GM18520 (cell line): Measurements from ENCODE around the gene ABCA5.

ENCODE experiments used
- ATAC-seq: cut with Tn5 transposase; IDR thresholded peaks from one replicate; pipeline ENCODE4 v1.9.1; 2021; ENCODE audit not compliant: unreplicated experiment

Gene ABCA5

DNA sequence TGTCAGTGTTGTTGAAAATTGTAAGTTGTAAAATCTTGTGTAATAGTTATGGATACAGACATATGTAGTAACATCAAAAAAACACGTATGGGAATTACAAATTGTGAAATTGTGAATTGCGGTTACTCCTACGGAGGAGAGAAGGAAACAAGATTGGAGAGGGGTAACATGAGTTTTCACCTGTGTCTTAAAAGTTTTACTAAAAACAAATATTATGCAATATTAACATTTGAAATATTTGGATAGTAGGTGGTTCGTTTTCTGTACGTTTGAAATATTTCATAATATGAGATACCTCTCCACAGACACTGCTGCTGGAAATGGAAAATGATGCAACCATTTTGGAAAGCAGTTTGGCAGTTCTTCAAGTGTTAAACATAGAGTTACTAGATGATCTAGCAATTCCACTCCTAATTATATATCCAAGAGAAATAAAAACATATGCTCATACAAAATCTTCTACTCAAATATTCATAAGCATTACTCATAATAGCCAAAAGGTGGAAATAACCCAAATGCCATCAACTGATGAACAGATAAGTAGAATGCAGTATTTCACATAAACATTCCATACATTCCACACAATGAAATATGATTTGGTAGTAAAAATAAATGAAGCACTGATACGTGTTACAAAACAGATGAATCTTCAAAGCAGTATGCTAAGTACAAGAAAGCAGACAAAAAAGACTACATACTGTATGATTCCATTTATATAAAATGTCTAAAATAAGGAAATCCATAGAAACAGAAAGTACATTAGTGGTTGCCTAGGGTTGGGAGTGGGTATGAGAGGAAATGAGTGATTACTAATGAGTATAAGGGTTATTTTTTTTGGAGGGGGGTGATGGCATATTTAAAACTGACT, 57.6 kb downstream of the ABCA5 start:
- no peak for ATAC-seq

DNA sequence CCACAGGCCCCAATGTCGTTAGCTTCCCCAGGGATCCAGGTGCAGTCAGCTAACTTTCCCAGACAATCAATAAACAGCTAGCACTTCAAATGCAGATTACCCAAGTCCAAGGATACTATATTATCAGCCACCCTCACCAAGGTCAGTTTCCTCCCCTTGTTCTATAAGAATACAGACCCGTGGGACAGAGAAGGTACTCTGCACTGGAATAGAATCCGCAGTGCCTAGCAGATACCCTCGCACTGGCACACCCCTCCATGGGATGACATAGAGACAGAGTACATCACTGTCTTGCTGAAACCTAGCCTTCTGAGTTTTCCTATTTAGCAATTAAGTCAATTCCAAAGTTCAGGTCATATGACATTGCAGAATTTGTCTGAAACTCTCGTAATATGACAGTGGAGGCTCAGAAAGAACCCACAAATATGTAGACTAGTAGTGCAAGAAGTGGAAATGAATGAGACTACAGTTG, 58.4 kb downstream of the ABCA5 start:
- no peak for ATAC-seq

DNA sequence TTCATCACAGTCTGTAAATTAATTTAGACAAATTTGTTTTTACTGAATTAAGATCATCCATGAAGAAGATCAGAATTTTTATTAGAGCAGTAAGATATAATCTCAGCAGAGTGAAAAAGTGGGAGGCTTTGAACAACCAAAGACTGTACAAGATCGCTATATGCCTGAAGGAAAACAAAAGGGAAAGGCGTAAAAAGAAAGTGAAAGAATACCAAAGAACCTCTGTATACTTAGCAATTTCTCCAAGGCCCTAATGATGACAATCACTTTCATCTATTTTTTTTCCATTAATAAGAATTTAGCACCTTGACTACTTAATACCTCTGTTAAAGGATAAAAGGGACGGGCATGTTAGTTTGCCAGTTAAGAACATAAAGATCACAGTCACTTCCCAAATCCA, 59.7 kb downstream of the ABCA5 start:
- ATAC-seq, result no peak

DNA sequence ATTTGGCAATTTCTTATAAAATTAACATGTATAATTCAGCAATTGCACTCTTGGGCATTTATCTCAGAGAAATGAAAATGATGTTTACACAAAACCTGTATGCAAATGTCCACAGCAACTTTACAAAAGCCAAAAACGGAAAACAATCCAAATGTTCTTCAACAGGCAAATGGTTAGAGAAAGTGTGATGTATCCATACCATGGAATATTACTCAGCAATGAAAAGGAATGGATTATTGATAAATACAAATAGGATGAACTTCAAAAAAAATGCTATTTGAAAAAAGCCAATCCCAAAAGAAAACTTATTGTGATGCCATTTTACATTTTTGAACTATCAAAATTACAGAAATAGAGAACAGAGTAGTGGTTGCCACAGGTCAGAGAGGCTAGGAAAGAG, 61.1 kb downstream of the ABCA5 start:
- ATAC-seq, result no peak

DNA sequence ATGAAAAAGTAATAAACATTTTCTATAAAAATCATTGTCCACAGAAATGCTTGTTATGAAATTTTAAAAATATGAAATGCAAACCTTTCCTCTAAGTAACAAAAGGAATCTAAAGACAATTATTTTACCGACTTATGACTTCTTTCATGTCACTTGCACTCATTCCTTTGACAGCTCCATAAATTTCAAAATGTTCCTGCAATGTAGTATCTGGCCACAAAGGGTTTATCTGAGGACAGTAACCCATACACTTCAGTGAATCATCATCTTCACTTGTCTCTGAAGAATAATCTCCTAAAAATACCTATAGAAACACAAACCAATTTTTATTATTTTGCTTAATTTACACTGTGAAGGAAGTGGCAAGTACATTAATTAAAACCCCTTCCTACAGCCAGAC, 72.7 kb downstream of the ABCA5 start:
- ATAC-seq, result no peak

DNA sequence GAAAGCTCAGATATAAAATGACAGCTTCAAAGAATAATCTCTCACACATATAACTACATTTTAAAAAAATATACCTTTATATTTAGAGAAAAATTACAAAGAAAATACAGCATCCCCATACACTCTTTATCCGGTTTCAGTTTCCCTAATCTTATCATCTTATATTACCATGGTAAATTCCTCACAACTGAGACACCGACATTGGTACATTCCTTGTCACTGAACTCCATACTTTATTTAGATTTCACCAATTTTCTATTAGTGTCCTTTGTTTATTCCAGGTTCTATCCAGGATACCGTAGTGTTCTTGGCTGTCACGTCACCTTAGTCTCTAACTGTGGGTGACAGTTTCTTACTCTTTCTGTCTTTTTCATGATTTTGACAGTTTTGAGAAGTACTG, 76.3 kb downstream of the ABCA5 start:
- no peak for ATAC-seq

DNA sequence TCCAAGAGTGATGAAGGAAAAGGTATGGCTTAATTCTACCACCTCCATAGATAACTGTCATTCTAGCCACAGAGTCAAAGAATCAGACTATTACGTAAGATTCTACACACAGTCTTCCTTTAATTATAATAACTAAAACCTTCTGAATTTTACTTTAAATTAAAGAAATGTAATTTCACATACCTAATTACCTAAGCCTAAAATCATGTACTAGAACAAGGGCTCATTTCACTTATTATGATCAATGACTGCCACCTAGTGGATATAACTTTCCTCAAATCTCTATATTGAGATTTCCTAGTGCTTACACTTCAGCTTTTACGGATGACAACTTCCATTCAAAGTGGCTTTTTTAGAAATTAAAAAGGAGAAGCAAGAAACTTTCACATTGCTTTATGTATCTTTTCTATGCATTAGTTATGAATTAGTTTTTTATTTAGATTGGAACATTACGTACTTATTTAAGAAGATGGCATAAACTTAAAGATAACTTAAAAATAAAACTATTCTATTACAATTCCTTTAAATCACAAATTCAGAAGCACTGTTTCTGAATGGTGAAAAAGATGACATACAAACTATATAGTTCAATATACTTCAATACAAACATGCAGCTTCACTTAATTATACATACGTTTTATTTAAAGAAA, 80.1 kb downstream of the ABCA5 start:
- peak; percentile 40 for ATAC-seq

DNA sequence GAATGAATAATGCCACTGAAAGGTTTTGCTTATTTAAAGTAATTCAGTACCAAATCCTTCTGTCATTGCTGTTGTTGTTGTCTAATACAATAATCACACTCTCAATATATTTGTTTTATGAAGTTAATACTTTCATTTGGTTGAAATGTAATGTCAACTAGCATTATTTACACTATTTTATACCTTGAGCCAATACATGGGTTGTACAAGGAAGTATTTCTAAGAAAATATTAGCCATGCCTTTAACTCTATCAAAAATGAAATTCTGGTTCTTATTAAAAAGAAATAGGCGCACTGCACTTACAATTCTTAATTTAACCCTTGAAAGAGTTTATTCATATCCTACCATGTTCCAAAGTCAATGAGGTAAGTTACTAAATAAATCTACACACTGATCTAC, 80.7 kb downstream of the ABCA5 start:
- no peak for ATAC-seq

DNA sequence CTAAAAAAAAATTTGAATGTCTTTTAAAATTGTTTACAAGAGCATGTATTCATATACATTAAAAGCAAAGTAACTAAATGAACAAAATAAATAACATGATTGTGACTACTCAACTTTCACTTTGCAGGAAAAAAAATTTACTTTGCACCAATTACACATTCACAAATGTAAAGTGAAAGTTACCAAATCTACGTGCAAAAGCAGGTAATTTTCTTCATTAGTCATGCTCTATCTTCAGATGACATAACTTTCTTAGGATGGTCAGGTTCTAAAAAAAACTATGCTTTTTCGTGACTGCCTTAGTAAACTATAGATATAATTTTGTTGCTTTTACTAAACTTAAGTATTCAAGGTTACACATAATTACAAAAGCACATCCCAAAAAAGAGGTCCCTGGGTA, 81.3 kb downstream of the ABCA5 start:
- no peak for ATAC-seq

DNA sequence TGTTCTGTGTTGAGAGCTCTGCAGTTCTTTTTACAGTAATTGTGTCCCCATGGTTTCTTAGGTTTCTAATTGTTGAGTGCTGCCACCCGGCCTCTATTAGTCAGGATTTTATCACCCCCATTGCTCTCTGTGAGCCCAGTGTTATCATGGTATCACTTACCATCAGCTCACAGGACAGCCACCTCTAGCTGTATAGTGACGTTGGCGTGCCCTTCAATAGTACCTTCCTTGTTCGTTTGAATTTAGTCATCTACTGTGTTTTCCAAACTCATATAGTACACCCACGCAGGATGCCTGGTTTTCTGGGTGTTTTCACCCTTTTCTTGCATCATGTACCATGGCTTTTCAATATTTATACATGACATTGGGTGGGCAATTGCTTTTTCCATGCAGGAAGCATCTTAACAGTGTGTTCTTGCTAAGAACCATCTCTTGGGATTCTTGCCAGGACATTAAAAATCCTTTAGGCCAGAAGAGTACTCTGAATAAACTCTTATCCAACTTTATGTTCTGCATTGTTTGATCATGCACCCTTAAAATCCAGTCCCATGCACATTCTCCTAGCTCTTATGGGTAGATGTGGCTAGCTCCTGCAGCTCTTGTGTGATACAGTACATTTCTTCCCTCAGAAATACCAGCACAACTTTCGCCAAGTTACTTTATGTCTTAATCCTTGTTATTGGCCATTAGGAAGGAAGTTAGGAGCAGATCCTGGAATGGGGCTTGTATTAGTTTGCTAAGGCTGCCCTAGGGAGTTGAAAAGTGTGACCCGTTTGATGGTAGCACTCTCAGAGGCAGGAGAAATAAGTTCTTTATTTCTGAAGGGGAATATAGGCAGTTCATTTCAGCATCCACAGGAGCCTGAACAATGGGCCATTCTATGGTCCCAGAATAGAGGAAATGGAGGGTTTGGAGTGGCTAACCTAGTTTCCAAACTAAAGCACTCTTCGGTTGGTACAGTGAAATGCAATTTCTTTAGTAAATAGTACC, 87.0 kb downstream of the ABCA5 start:
- no peak for ATAC-seq

DNA sequence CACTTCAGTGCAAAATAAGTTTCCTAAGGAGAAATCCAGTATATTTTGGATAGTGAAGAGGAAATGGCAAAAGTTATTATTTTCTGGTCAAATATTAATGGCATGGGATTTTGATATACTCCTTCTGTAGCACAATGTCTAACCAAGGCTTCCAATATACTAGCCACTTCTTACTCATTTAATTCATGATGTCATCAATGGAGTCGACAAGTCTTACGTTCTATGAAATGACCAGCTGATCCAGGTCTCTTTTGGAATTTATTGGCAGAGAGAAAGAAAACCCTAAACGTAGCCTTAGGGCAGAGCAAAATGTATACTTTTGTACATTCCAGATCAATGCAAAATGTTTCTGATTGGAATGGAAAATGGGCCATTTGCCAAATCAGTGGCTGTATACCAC, 90.0 kb downstream of the ABCA5 start:
- ATAC-seq, result no peak

DNA sequence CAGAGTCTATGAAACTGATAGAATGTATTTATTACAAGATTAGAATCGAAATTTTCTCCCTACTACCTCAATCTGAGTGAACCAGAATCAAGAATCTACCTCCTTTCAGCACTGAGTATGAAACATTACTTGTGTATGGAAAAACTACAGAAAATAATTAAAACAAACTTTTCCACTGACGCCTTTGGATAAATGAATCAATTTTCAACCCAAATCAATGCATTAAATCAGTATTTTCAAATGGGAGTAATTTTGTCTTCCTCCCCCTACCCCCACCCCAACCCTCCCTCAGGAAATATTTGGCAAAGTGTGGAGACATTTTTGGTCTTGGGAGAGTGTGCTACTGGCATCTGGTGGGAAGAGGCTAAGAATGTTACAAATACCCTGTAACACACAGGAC, 90.5 kb downstream of the ABCA5 start:
- ATAC-seq, result no peak

DNA sequence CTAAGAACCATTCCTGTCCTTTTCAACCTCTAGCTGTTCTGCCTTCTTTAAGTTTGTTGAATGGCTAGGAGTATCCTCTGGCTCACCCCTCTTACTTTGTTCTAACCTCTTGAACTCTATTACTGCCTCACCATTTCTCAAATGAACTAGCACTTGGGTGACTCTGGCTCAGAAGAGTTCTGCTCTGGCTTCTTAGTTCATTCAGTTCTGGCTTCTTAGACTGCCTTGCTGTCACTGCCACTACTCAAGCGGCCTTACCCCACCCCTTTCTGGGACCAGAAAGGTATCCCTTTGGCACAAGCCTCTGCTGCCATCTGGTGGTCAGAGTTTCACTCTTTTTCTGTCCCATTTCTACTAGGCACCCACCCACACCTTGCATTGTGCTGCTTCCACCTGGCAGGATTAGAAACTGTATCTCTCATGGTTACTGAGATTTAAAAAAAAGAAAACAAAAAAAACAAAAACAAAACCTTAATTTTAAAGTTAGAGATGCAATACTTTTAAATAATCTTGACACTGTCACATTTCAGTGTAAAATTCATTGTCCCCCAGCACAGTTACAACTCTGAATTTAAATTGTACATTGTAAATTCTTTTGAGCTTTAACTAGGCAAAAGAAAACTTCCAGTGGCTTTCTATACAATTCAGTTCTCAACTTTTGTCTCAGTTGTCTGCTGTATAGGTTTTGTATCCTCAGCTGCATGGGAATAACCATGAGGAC, 91.4 kb downstream of the ABCA5 start:
- ATAC-seq, result peak; percentile 54

DNA sequence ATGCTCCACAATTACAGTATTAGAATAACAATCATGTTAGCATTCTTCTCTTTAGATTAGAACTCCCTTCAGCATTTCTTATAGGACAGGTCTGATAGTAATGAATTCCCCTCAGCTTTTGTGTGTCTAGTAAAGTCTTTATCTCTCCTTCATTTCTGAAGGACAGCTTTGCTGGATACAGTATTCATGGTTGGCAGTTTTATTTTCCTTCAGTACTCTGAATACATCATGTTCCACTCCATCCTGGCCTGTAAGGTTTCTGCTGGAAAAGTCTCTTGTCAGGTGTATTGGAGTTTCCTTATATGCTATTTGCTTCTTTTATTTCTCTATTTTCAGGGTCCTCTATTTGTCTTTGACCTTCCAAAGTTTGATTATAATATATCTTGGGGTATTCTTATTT, 94.3 kb downstream of the ABCA5 start:
- no peak for ATAC-seq

DNA sequence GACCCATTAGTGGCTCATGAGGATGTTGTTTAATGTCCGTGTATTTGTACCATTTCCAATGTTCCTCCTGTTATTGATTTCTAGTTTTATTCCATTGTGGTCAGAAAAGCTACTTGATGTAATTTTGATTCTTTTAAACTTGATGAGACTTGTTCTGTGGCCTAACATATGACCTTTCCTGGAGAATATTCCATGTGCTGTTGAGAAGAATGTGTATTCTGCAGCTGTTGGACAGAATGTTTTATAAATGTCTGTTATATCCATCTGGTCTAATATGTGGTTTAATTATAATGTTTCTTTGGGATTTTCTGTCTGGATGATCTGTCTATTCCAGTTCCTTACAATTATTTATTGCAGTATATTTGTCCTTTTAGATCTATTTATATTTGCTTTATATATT, 95.4 kb downstream of the ABCA5 start:
- ATAC-seq, result no peak

DNA sequence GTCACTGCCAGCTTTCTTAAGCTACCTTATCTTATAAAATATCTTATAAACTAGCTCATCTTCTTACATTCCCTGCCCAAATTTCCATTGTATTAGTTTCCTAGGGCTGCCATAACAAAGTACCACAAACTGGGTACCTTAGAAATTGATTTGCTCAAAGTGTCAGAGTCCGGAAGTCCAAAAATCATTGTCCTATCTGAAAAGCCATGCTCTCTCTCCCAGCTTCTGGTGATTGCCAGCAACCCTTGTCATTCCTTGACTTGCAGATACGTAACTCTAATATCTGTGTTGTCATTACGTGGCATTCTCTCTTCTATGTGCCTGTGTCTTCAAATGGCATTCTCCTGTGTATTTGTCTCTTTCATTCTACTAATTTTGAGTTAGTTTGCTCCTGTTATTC, 96.0 kb downstream of the ABCA5 start:
- ATAC-seq, result no peak

DNA sequence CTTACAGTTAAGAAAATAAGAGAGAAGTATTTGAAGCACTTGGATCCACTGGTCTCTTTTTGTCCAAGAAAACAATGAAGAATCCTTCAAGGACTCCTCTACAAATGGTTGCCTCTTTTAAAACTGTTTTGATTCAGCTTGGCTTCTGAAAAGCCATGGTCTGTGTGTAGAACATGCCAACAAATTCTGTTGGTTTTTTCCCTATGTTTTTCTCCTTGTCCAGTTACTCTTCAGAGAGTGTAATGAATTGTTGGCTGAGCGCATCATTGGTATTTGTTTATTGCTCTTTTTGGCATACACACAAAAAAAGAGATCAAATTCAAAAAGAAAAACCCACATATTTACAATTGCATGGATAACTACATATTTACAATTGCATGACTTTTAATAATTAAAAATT, 98.4 kb downstream of the ABCA5 start, which contains the start of gene ABCA10:
Gene ABCA10 (minus strand): TSS at position 249 of the 400 bp plus-strand sequence. CDS start 3,466 bp downstream, outside the sequence.
- no peak for ATAC-seq

DNA sequence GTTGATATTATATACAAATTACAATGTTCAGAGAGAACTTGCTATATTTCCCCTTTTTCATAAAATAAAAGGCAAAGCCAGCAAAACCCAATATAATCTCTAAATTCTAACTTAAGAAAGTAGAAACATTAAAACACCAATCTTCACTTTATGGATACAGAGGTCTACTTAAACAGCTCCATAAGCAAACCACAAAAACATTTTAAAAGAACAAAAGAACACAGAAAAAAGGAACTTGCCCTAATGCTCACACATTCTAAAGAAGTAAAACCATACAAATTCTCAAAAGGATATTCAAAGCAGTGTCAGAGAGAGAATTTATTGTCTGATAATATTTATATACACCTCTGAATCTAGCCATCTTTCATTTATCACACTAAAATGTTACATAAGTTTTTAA, 98.9 kb downstream of the ABCA5 start:
- no peak for ATAC-seq

DNA sequence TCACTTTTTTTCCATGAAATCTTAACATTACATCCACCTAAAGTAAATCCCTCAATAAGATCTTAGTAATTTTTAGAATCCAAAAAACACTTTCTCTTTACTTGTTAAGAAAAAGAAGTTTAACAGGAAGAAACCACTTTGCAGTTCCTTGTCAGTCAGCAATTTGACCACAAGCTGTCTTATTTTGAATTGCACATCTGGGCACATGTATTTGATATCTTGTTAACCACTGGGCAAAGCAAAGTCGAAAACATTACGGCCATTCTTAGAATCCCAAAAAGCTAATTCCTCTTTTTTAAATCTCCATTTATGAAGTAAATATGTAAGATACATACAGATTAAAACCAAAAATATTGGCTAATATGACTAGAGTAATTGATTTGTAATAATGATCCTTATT, 99.4 kb downstream of the ABCA5 start:
- ATAC-seq, result no peak

DNA sequence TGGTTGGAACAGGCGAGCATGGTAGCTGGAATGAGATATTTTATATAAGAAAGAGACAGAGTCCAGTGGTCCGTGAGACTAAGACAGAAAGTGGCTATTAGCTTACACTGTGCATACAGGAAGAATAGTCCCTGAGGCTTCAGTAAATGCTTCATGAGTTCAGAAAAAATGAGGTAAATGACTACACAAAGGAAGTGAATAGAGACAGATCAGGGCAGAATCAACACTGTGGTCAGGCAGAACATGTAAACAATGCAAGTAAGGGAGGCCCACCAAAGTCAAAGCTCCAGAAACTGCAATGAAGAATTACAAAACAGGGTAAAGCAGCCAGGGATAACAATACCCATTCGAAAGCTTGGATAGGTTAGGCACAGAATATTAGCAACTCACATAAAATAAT, 103.1 kb downstream of the ABCA5 start:
- ATAC-seq, result peak; percentile 70
